ENCODE measurements around the gene MTHFD2L. TPM values are rescaled to one million over a fixed set of nuclear protein-coding genes. Genes with fewer than 3 reads are reported as not detected.

MTHFD2L gene
- total RNA-seq, 1 donor from 2014 or later: 5.5 TPM

GRCh38 chr4:74158466-74159142 is 686 bp downstream of the MTHFD2L start:
- peak overlapping the region; percentile 69 for H3K4me3 ChIP-seq (ENCODE audit: low read depth, low read length)
- DNase-seq (ENCODE audit: low read depth): peak; percentile 13
- TF ChIP-seq CTCF (conservative IDR thresholded peaks at IDR 0.05; ENCODE audit: low read depth, low read length): no peak

- DNase-seq (ENCODE audit: low read depth): peak; percentile 39
- no peak for TF ChIP-seq CTCF (conservative IDR thresholded peaks at IDR 0.05; ENCODE audit: low read depth, low read length)
- peak overlapping the region; percentile 69 for H3K4me3 ChIP-seq (ENCODE audit: low read depth, low read length)
Measured at GRCh38 chr4:74159143-74159709, 1.3 kb downstream of the MTHFD2L start.

GRCh38 chr4:74161666-74162450 is 3.9 kb downstream of the MTHFD2L start:
- DNase-seq (ENCODE audit: low read depth): no peak
- H3K4me3 ChIP-seq (ENCODE audit: low read depth, low read length): no peak overlapping the region
- TF ChIP-seq CTCF (conservative IDR thresholded peaks at IDR 0.05; ENCODE audit: low read depth, low read length): no peak

DNA sequence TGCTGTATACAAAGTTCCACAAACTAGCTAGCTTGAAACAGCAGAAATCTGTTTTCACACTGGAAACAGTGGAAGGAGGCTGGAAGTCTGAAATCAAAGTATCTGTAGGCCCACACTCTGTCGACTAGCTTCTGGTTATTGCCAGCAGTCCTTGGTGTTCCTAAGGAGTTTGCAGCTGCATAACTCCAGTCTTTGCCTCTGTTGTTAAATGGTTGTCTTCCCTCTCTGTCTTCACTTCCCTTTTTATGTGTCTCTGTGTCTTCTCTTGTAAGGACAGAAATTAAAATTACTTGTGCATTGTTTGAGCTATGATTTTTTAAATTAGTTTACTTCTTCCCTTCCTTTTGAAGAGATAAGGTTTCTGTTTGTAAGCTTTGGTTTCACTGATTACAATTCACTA is 8.2 kb downstream of the MTHFD2L start:
- no peak overlapping the region for H3K4me3 ChIP-seq (ENCODE audit: low read depth, low read length)
- TF ChIP-seq CTCF (conservative IDR thresholded peaks at IDR 0.05; ENCODE audit: low read depth, low read length): no peak
- no peak for DNase-seq (ENCODE audit: low read depth)

DNA sequence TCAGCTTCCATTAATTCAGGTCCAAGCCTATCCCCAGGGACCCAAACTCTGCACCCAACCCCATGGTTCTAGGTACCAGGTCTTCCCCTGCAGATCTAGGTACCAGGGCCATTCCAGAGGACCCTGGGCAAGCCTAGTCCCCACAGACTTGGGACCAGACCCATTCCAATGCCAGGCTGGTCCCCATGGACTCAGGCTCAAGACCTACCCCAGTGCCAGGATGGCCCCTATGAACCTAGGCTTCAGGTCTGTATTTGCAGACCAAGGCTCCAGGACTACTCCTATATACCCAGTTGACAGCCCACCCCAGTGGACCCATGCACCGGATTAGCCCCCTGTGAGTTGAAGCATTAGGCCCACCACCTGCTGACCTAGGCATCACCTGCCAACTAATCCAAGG is 8.9 kb downstream of the MTHFD2L start:
- no peak for TF ChIP-seq CTCF (conservative IDR thresholded peaks at IDR 0.05; ENCODE audit: low read depth, low read length)
- DNase-seq (ENCODE audit: low read depth): no peak
- H3K4me3 ChIP-seq (ENCODE audit: low read depth, low read length): no peak overlapping the region

- H3K4me3 ChIP-seq (ENCODE audit: low read depth, low read length): no peak overlapping the region
- no peak for TF ChIP-seq CTCF (conservative IDR thresholded peaks at IDR 0.05; ENCODE audit: low read depth, low read length)
- DNase-seq (ENCODE audit: low read depth): no peak
Measured at GRCh38 chr4:74167585-74167984, 9.7 kb downstream of the MTHFD2L start.

Measured in epithelial cell of proximal tubule (primary cell).